ENCODE results near the gene DUOX1.

DNA sequence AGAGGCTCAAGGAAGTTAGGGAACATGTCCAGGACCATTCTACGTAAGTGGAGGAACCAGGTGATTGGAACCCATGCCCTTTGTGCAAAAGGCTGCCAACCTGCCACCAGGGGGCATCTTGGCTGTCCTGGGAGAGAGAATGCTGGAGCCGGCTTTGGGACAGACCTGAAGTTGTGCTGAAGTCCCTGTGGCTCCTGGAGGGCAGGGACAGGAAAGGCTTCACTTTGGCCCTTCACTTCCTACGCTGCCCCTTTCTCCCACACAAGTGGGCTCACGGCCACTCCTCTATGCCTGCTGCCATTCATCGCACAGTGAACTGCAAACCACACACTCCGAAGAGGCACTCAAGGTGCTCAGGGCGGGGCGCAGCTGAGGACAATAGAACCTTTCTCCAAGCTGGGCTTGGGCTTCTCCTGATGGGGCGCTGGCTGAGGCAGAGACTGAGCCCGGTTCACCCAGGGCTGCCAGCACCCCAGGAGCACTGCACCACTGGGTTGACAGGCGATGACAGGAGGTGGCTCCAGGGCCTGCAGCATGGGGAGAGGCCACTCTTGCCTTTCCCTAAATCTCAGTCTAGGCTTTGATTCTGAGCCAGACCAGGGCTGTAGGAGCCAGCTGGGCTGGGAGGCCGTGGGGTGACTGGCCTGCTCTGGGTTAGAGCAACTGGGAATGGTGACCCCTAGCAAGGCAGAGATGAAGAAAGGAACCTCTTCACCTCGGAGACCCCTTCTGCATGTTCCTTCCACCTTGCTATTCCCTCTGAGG lies 49.6 kb downstream of the DUOX1 start:
- TF ChIP-seq, protein P1, sequence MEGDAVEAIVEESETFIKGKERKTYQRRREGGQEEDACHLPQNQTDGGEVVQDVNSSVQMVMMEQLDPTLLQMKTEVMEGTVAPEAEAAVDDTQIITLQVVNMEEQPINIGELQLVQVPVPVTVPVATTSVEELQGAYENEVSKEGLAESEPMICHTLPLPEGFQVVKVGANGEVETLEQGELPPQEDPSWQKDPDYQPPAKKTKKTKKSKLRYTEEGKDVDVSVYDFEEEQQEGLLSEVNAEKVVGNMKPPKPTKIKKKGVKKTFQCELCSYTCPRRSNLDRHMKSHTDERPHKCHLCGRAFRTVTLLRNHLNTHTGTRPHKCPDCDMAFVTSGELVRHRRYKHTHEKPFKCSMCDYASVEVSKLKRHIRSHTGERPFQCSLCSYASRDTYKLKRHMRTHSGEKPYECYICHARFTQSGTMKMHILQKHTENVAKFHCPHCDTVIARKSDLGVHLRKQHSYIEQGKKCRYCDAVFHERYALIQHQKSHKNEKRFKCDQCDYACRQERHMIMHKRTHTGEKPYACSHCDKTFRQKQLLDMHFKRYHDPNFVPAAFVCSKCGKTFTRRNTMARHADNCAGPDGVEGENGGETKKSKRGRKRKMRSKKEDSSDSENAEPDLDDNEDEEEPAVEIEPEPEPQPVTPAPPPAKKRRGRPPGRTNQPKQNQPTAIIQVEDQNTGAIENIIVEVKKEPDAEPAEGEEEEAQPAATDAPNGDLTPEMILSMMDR (optimal IDR thresholded peaks at IDR 0.05 in 1 of 3, IDR thresholded peaks at IDR 0.05 in 1 of 3, conservative IDR thresholded peaks at IDR 0.05 in 1 of 3; ENCODE audit: extremely low read depth in 1 of 3, insufficient read depth in 2 of 3, low read length in 3 of 3): peak; percentile 51 to 60 (median 58)
- TF ChIP-seq EZH2 (IDR thresholded peaks at IDR 0.05; ENCODE audit: low read length): no peak

Measured in keratinocyte (primary cell).